Measurements from ENCODE around the gene ITSN2. TPM values are rescaled to one million over a fixed set of nuclear protein-coding genes. Genes with fewer than 3 reads are reported as not detected.
"Not testable (repeated sequence)": the region's sequence is repeated elsewhere in the genome, so short reads cannot be mapped to it uniquely, and the experiment has no call there.

ITSN2 gene
- total RNA-seq (2022) (36.5 and 40.8 TPM in 2 replicates), Bru-seq, nascent RNA (percentile 80 among the genes with signal in this experiment), BruChase-seq, experiment 1, labeled RNA remaining after a 6-hour chase (percentile 74 among the genes with signal in this experiment), BruChase-seq, experiment 2, labeled RNA remaining after a 2-hour chase (percentile 74 among the genes with signal in this experiment)
- long read RNA-seq, full-length matches to known transcripts = 2 of 19 reads
- long read RNA-seq, partial matches to known transcripts = 6 of 19 reads
- long read RNA-seq, other reads (novel, unspliced or antisense) = 11 of 19 reads

DNA sequence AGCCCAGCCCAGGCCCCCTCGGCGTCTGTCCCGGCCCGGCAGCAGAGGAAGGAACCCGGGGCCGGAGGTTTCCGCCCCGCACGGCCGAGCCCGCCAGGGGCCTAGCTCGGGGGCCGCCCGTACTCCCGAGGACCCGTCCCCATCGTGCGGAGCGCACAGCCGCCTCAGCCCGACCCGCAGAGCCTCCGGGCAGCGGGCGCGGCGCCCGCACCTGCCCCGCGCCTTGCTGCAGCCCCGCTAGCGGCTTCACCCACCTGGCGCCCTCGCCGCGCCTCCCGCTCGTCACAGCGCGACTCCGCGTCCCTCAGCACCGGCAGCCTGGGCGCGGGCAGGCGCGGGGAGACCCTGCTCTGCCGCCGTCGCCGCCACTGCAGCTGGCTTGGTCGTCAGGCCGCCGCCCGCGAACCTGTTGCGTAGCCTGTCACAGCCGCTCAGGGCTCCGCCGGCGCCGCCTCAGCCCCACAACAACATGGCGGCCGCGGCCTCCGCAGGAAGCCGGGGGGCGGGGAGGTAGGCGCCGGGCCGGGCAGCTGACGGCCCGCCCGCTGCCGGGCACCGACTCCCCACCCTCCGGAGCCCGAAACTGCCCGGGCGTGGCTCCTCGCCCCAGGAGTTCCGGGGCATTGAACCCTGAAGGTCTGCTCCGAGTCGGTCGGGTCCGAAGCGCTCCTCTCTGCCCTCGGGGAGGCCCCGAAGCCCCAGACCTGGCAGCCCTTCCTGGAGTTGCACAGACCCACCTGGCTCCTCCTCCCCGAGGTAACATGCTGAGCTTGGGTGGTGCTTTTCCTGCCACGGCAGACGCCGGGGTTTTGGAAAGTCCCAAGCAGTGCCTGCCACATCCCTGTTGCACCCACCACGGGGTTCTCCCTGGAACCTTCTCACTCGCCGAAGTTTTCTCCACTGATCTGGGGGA lies at the start of gene ITSN2:
TSS of gene ITSN2 (minus strand) at position 487 of the 913 bp plus-strand sequence. CDS start 32,454 bp downstream, outside the sequence.
- Mint-ChIP-seq H3K27ac (ENCODE audit: low read depth, unreplicated experiment) (peak within 1 kb of the TSS; percentile 78), H3K36me3 (ENCODE audit: insufficient read depth, unreplicated experiment) (peaks cover 7% of the 10 kb centered on the region), H3K4me3 (ENCODE audit: unreplicated experiment) (peak within 1 kb of the TSS; percentile 68), H3K27me3 (ENCODE audit: insufficient read depth, unreplicated experiment) (no peaks in the 10 kb centered on the region), H3K9me3 (ENCODE audit: unreplicated experiment) (no peaks in the 10 kb centered on the region), H3K4me1 (ENCODE audit: insufficient read depth, unreplicated experiment) (peaks cover 16% of the 10 kb centered on the region)
- peak; percentile 66 for DNase-seq (ENCODE audit: unreplicated experiment)
- BruUV-seq (replicated peaks) = no TSS peak
- ChIA-PET CTCF (interaction anchor here (0.5 to 1.1 kb wide), 4 partner anchors 19 to 212 kb away, joined by 3 read pairs; no protein-coding TSS in a partner anchor), POLR2A (interaction anchor here (0.5 to 3.1 kb wide), 28 partner anchors 10 to 1639 kb away, joined by 3 to 29 read pairs (median 3); partner anchors contain the start of genes CENPO, NCOA1, PTRHD1 and SF3B6)
- intact Hi-C loops (cut with micrococcal nuclease) = no loop called here
- TF ChIP-seq, protein P1, sequence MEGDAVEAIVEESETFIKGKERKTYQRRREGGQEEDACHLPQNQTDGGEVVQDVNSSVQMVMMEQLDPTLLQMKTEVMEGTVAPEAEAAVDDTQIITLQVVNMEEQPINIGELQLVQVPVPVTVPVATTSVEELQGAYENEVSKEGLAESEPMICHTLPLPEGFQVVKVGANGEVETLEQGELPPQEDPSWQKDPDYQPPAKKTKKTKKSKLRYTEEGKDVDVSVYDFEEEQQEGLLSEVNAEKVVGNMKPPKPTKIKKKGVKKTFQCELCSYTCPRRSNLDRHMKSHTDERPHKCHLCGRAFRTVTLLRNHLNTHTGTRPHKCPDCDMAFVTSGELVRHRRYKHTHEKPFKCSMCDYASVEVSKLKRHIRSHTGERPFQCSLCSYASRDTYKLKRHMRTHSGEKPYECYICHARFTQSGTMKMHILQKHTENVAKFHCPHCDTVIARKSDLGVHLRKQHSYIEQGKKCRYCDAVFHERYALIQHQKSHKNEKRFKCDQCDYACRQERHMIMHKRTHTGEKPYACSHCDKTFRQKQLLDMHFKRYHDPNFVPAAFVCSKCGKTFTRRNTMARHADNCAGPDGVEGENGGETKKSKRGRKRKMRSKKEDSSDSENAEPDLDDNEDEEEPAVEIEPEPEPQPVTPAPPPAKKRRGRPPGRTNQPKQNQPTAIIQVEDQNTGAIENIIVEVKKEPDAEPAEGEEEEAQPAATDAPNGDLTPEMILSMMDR (IDR thresholded peaks at IDR 0.05; ENCODE audit: unreplicated experiment) = no peak

DNA sequence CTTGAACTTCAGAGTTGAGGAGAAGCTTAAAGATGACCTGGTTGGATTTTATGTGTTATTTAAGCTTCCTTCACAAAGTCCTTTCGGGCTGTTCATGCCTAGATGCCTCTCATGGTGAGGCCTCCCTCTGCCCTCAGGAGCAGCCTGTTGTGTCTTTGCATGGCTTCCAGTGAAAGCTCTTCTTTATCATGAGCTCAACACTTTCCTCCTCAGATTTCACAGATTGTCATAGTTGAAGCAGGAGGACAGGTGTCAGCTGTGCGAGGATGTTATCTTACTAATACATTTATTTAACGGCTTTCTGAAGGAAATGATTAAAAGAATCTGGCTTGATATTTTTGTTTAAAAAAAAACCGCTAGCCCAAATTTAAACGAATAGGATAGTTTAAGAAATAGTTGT lies 48.8 kb upstream of the ITSN2 start:
- no peaks in the 10 kb centered on the region for H3K36me3 Mint-ChIP-seq (ENCODE audit: insufficient read depth, unreplicated experiment)
- no peak overlapping the region for H3K4me3 Mint-ChIP-seq (ENCODE audit: unreplicated experiment)
- CTCF ChIA-PET = interaction anchor here (0.6 to 4.7 kb wide), 43 partner anchors 9 to 1367 kb away, joined by 3 to 108 read pairs (median 4); partner anchors contain the start of genes CENPO and PTRHD1
- TF ChIP-seq, protein P1 (IDR thresholded peaks at IDR 0.05; ENCODE audit: unreplicated experiment) = no peak
- DNase-seq (ENCODE audit: unreplicated experiment) = no peak
- H3K9me3 Mint-ChIP-seq (ENCODE audit: unreplicated experiment) = no peaks in the 10 kb centered on the region
- no peaks in the 10 kb centered on the region for H3K27me3 Mint-ChIP-seq (ENCODE audit: insufficient read depth, unreplicated experiment)
- H3K4me1 Mint-ChIP-seq (ENCODE audit: insufficient read depth, unreplicated experiment) = no peaks in the 10 kb centered on the region
- no TSS peak for BruUV-seq (replicated peaks)
- intact Hi-C loops (cut with micrococcal nuclease) = no loop called here
- POLR2A ChIA-PET = interaction anchor here (0.7 kb wide), 1 partner anchor 509 kb away, joined by 3 read pairs; no protein-coding TSS in a partner anchor
- no peak overlapping the region for H3K27ac Mint-ChIP-seq (ENCODE audit: low read depth, unreplicated experiment)

DNA sequence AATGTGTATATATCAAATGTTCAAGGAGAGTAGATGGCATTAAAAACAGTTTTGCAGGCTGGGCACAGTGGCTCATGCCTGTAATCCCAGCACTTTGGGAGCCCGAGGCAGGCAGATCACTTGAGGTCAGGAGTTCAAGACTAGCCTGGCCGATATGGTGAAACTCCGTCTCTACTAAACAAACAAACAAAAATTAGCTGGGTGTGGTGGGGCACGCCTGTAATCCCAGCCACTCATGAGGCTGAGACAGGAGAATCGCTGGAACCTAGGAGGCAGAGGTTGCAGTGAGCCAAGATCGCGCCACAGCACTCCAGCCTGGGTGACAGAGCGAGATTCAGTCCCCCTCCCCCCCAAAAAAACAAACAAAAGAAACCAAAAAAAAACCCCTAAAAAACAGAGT lies 48.4 kb upstream of the ITSN2 start:
- H3K9me3 Mint-ChIP-seq (ENCODE audit: unreplicated experiment); H3K27ac Mint-ChIP-seq (ENCODE audit: low read depth, unreplicated experiment); H3K27me3 Mint-ChIP-seq (ENCODE audit: insufficient read depth, unreplicated experiment); H3K4me3 Mint-ChIP-seq (ENCODE audit: unreplicated experiment); H3K4me1 Mint-ChIP-seq (ENCODE audit: insufficient read depth, unreplicated experiment); intact Hi-C loops (cut with micrococcal nuclease); H3K36me3 Mint-ChIP-seq (ENCODE audit: insufficient read depth, unreplicated experiment); DNase-seq (ENCODE audit: unreplicated experiment); BruUV-seq (replicated peaks): not testable (repeated sequence)
- CTCF ChIA-PET = interaction anchor here (0.6 to 4.7 kb wide), 17 partner anchors 9 to 787 kb away, joined by 3 to 108 read pairs (median 7); partner anchors contain the start of genes CENPO and PTRHD1
- POLR2A ChIA-PET = interaction anchor here (0.7 kb wide), 1 partner anchor 510 kb away, joined by 3 read pairs; no protein-coding TSS in a partner anchor

DNA sequence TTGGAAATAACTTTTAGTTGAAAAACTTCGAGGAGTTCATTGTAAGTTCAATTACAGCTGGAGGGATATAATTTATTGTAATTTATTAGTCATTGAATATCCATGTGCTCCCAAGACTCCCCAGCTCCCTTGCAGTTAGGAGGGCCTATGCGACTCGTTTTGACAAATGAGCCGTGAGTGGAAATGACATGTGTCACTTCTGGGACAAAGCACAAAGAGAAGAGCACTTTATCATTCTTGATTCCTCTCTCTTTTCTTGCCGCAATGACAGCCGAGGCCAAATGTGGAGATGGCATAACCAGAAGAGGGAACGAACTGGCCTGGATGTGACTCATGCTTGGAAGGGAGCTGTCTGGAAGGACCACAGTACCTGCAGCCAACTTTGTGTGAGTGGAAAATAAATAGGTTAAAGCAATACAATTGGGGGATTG lies 44.2 kb upstream of the ITSN2 start:
- no TSS peak for BruUV-seq (replicated peaks)
- ChIA-PET CTCF (interaction anchor here (0.8 to 1.2 kb wide), 3 partner anchors 176 to 423 kb away, joined by 3 to 5 read pairs (median 4); no protein-coding TSS in a partner anchor), POLR2A (interaction anchor here (0.6 kb wide), 2 partner anchors 37 to 854 kb away, joined by 3 to 4 read pairs; no protein-coding TSS in a partner anchor)
- Mint-ChIP-seq H3K4me3 (ENCODE audit: unreplicated experiment) (no peak overlapping the region), H3K4me1 (ENCODE audit: insufficient read depth, unreplicated experiment) (peaks cover 4% of the 10 kb centered on the region), H3K27me3 (ENCODE audit: insufficient read depth, unreplicated experiment) (no peaks in the 10 kb centered on the region), H3K36me3 (ENCODE audit: insufficient read depth, unreplicated experiment) (no peaks in the 10 kb centered on the region), H3K9me3 (ENCODE audit: unreplicated experiment) (no peaks in the 10 kb centered on the region), H3K27ac (ENCODE audit: low read depth, unreplicated experiment) (no peak overlapping the region)
- TF ChIP-seq, protein P1 (IDR thresholded peaks at IDR 0.05; ENCODE audit: unreplicated experiment) = no peak
- intact Hi-C loops (cut with micrococcal nuclease) = no loop called here
- DNase-seq (ENCODE audit: unreplicated experiment) = peak; percentile 58

Data from MCF 10A (cell line).